Osteoblast (primary cell): Measurements from ENCODE around the gene MGAM2. TPM values are rescaled to one million over a fixed set of nuclear protein-coding genes. Genes with fewer than 3 reads are reported as not detected.

ENCODE experiments used
- DNase-seq: peaks from one replicate; pipeline ENCODE4 v3.0.0; 2011; ENCODE audit warnings: low spot score, mixed read lengths; ENCODE audit not compliant: insufficient read length; ENCODE audit errors: missing footprints
- H2AFZ ChIP-seq: 2 replicates; pipeline ENCODE4 v1.6.0; 2011; ENCODE audit warnings: mild to moderate bottlenecking, low read length
- H3K27ac ChIP-seq: 2 replicates; pipeline ENCODE4 v1.5.1; 2011; ENCODE audit warnings: mild to moderate bottlenecking, low read depth, low read length, moderate library complexity
- H3K27me3 ChIP-seq: 2 replicates; pipeline ENCODE4 v1.6.0; 2012; ENCODE audit warnings: mild to moderate bottlenecking, control low read depth, inconsistent platforms, low read length, moderate library complexity; ENCODE audit not compliant: insufficient read depth
- H3K36me3 ChIP-seq: 2 replicates; pipeline ENCODE4 v1.5.1; 2011; ENCODE audit warnings: mild to moderate bottlenecking, low read length, control low read depth, moderate library complexity; ENCODE audit not compliant: insufficient read depth
- H3K4me1 ChIP-seq: 2 replicates; pipeline ENCODE4 v1.5.1; 2011; ENCODE audit warnings: mild to moderate bottlenecking, low read length, control low read depth, moderate library complexity; ENCODE audit not compliant: insufficient read depth
- H3K4me2 ChIP-seq: 2 replicates; pipeline ENCODE4 v1.6.0; 2011; ENCODE audit warnings: mild to moderate bottlenecking, low read length; ENCODE audit not compliant: insufficient read depth
- H3K4me3 ChIP-seq: fragments of 200-600 bp; sonication (generic); 3 replicates; pipeline ENCODE4 v1.5.1; 2012; ENCODE audit warnings: mild to moderate bottlenecking, low read length, inconsistent platforms; ENCODE audit not compliant: insufficient read depth
- H3K79me2 ChIP-seq: 2 replicates; pipeline ENCODE4 v1.6.0; 2012; ENCODE audit warnings: mild to moderate bottlenecking, low read length, control low read depth, inconsistent platforms; ENCODE audit not compliant: insufficient read depth
- H3K9me3 ChIP-seq: 2 replicates; pipeline ENCODE4 v1.5.1; 2011; ENCODE audit warnings: low read depth, low read length, control low read depth
- H4K20me1 ChIP-seq: 2 replicates; pipeline ENCODE4 v1.6.0; 2012; ENCODE audit warnings: mild to moderate bottlenecking, low read length, control low read depth; ENCODE audit not compliant: insufficient read depth
- total RNA-seq: library from RNA; depleted of rRNA; stranded (reverse); fragments of >200 nt; gene quantifications from 2 replicates; pipeline ENCODE4 v1.2.3, GENCODE V29; 2012
- TF ChIP-seq, protein P1 (sequence below): IDR thresholded peaks from 2 replicates; pipeline ENCODE4 v1.5.1; 2011; ENCODE audit warnings: mild to moderate bottlenecking, low read depth, low read length, moderate library complexity; ENCODE audit errors: extremely low read depth

The MGAM2 gene
- total RNA-seq, 1 donor: not detected

DNA sequence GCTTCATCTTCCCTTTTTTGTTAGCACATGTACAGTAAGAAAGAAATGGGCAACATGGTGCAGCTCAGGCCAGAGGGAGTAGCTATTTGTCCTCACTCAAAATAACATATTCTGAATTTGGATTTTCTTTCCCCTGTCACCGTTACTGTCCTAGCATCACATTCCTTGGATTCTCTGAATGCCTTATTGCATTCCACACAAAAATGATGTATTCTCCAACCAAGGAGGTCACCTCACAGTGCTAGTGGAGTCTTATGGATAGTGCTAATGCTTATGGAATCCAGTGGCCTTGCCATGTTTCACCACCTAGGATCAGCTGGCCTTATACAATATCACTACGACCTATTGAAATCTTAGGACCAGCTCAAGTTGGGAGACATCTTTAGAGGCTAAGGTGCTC is 139.2 kb downstream of the MGAM2 start:
- H3K79me2 ChIP-seq: no peaks in the 10 kb centered on the region
- H3K9me3 ChIP-seq: no peaks in the 10 kb centered on the region
- H2AFZ ChIP-seq: no peak overlapping the region
- H3K27ac ChIP-seq: no peak overlapping the region
- no peaks in the 10 kb centered on the region for H3K27me3 ChIP-seq
- H3K36me3 ChIP-seq: no peaks in the 10 kb centered on the region
- H3K4me2 ChIP-seq: no peak overlapping the region
- no peaks in the 10 kb centered on the region for H3K4me1 ChIP-seq
- TF ChIP-seq, protein P1, sequence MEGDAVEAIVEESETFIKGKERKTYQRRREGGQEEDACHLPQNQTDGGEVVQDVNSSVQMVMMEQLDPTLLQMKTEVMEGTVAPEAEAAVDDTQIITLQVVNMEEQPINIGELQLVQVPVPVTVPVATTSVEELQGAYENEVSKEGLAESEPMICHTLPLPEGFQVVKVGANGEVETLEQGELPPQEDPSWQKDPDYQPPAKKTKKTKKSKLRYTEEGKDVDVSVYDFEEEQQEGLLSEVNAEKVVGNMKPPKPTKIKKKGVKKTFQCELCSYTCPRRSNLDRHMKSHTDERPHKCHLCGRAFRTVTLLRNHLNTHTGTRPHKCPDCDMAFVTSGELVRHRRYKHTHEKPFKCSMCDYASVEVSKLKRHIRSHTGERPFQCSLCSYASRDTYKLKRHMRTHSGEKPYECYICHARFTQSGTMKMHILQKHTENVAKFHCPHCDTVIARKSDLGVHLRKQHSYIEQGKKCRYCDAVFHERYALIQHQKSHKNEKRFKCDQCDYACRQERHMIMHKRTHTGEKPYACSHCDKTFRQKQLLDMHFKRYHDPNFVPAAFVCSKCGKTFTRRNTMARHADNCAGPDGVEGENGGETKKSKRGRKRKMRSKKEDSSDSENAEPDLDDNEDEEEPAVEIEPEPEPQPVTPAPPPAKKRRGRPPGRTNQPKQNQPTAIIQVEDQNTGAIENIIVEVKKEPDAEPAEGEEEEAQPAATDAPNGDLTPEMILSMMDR: no peak
- no peak overlapping the region for H3K4me3 ChIP-seq
- no peaks in the 10 kb centered on the region for H4K20me1 ChIP-seq
- DNase-seq: no peak

DNA sequence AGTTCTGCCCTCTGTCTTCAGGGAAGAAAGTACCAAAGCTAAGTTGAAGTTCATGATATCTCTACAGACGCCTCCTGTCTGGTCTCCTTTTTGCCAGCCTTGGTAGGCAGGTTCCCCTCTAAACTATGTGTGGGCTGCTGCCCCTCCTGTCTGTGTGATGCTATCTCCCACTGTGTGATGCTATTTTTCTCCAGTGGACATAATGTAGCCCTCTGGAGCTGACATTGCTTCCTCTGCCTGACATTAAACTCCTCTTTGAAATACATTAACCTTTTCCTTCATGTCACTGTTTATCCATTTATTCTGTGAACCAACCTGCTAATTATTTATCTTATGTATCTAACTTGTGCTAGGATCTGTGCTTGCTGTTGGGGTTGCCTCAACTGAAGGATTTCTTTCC is 146.4 kb downstream of the MGAM2 start, which contains the start of gene PRSS58:
TSS of gene PRSS58 (minus strand) at position 101 of the 400 bp plus-strand sequence. CDS start 351 bp downstream, outside the sequence.
- Histone ChIP-seq H3K79me2 (no peaks in the 10 kb centered on the region), H3K36me3 (no peaks in the 10 kb centered on the region), H3K4me2 (no peak within 1 kb of the TSS), H3K4me1 (no peaks in the 10 kb centered on the region), H2AFZ (no peak within 1 kb of the TSS), H3K27me3 (no peaks in the 10 kb centered on the region), H3K9me3 (no peaks in the 10 kb centered on the region), H4K20me1 (no peaks in the 10 kb centered on the region), H3K27ac (no peak within 1 kb of the TSS), H3K4me3 (no peak within 1 kb of the TSS)
- DNase-seq: no peak
- TF ChIP-seq, protein P1: no peak

GRCh38 chr7:142263598-142264380 is 152.3 kb downstream of the MGAM2 start:
- no peaks in the 10 kb centered on the region for H4K20me1 ChIP-seq
- H2AFZ ChIP-seq: peak overlapping the region; percentile 63
- H3K79me2 ChIP-seq: no peaks in the 10 kb centered on the region
- no peaks in the 10 kb centered on the region for H3K36me3 ChIP-seq
- no peaks in the 10 kb centered on the region for H3K27me3 ChIP-seq
- H3K4me3 ChIP-seq: no peak overlapping the region
- no peaks in the 10 kb centered on the region for H3K4me1 ChIP-seq
- H3K4me2 ChIP-seq: peak overlapping the region; percentile 24
- H3K9me3 ChIP-seq: no peaks in the 10 kb centered on the region
- DNase-seq: no peak
- peak overlapping the region; percentile 49 for H3K27ac ChIP-seq
- TF ChIP-seq, protein P1: no peak

Other genes with a start within 250 kb of the MGAM2 start
- gene OR9A4, start 195.3 kb upstream of the MGAM2 start, total RNA-seq: not detected in 2 replicates
- not detected in 2 replicates for gene CLEC5A, start 164.7 kb upstream of the MGAM2 start, total RNA-seq
- gene TAS2R38, start 137.9 kb upstream of the MGAM2 start, total RNA-seq: not detected in 2 replicates
- 0.36 and 0.59 TPM in 2 replicates for gene MGAM, start 115.8 kb upstream of the MGAM2 start, total RNA-seq
- gene PRSS58, start 146.3 kb downstream of the MGAM2 start, total RNA-seq: not detected in 2 replicates